GM19238 (cell line): ENCODE measurements around the gene MFSD12.

Source experiments
- DNase-seq: peaks from one replicate; pipeline ENCODE4 v3.0.0; 2011; ENCODE audit warnings: low spot score; ENCODE audit not compliant: insufficient read length

MFSD12 gene

GRCh38 chr19:3524078-3524842 lies 33.1 kb downstream of the MFSD12 start:
- no peak for DNase-seq

GRCh38 chr19:3523361-3524077 lies 33.9 kb downstream of the MFSD12 start:
- no peak for DNase-seq

- no peak for DNase-seq
Measured at GRCh38 chr19:3522421-3523360, 34.7 kb downstream of the MFSD12 start.

GRCh38 chr19:3521104-3521445 lies 36.3 kb downstream of the MFSD12 start:
- no peak for DNase-seq

- DNase-seq: no peak
Measured at GRCh38 chr19:3520166-3521103, 37.0 kb downstream of the MFSD12 start.

GRCh38 chr19:3519126-3519525 lies 38.3 kb downstream of the MFSD12 start:
- no peak for DNase-seq

- DNase-seq: no peak
Measured at GRCh38 chr19:3518659-3519058, 38.7 kb downstream of the MFSD12 start.

GRCh38 chr19:3518255-3518654 lies 39.1 kb downstream of the MFSD12 start:
- DNase-seq: no peak

GRCh38 chr19:3517638-3518037 lies 39.7 kb downstream of the MFSD12 start:
- DNase-seq: no peak

- DNase-seq: peak; percentile 62
Measured at GRCh38 chr19:3516675-3517207, 40.6 kb downstream of the MFSD12 start.

GRCh38 chr19:3515891-3516422 lies 41.4 kb downstream of the MFSD12 start:
- no peak for DNase-seq

- DNase-seq: no peak
Measured at GRCh38 chr19:3514930-3515329, 42.5 kb downstream of the MFSD12 start.

- no peak for DNase-seq
Measured at GRCh38 chr19:3513229-3514140, 43.9 kb downstream of the MFSD12 start.

- no peak for DNase-seq
Measured at GRCh38 chr19:3512562-3513228, 44.7 kb downstream of the MFSD12 start.

- no peak for DNase-seq
Measured at GRCh38 chr19:3511506-3512251, 45.7 kb downstream of the MFSD12 start.

- DNase-seq: no peak
Measured at GRCh38 chr19:3510727-3511126, 46.7 kb downstream of the MFSD12 start.

- DNase-seq: no peak
Measured at GRCh38 chr19:3509566-3509989, 47.8 kb downstream of the MFSD12 start.
